ENCODE results near the gene ARHGAP26. TPM values are rescaled to one million over a fixed set of nuclear protein-coding genes. Genes with fewer than 3 reads are reported as not detected.

Gene ARHGAP26
- total and polyA plus RNA-seq, 2 experiments from 2014 or later, result 9.5 to 16.8 TPM

DNA sequence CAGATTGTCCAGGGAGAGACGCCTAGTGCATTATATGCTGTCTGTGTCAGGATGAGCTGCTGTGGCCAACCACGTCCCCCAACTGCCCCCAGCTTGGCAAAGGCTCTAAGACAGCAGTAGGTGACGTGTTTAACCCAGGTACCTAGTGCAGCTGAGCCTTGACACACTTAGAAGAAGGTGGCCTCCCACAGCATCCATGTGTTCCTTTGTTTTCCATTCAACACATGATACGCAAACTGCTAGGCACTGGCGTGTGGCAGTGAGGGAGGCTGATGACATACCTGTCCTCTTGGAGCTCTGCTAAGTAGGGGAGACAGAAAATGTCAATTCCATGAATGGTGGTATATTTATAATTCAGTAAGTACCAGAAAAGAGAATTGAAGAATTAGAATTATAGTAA, 341.6 kb downstream of the ARHGAP26 start (continued):
- no peak for TF ChIP-seq POLR2AphosphoS5 (IDR thresholded peaks at IDR 0.05; ENCODE audit: low read depth)
- no peak for TF ChIP-seq EZH2 (IDR thresholded peaks at IDR 0.05; ENCODE audit: low read depth, unreplicated experiment)
- TF ChIP-seq ZNF331 (CRISPR knock-in tag; IDR thresholded peaks at IDR 0.05; ENCODE audit: low read depth), result no peak
- TF ChIP-seq ZNF114 (CRISPR knock-in tag; IDR thresholded peaks at IDR 0.05), result no peak
- no peak for TF ChIP-seq JUNB (IDR thresholded peaks at IDR 0.05; ENCODE audit: unreplicated experiment)

DNA sequence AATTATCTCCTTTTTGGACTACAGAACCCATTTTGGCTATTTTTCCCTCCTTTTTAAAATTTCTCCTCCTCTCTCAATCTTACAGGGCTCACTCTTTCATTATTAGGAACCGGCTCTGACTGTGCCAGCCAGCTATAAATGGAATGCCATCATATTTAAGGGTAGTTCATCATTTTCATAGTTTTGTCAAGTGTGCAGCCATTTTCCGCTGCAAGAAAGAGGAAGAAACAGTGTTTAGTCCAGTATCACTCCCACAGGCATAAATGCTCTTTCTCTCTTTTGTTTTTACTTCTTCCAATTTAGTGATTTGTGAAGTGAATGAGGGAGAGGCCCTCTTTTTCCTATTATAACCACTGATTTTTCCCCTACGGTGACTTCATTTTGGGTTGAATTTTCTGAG, 343.3 kb downstream of the ARHGAP26 start:
- no peak overlapping the region for H3K27ac Mint-ChIP-seq
- no peaks in the 10 kb centered on the region; the same call in 2 of the 3 replicates for H3K36me3 Mint-ChIP-seq (ENCODE audit: low read depth)
- H3K4me2 ChIP-seq, result no peak overlapping the region
- TF ChIP-seq, protein P1, sequence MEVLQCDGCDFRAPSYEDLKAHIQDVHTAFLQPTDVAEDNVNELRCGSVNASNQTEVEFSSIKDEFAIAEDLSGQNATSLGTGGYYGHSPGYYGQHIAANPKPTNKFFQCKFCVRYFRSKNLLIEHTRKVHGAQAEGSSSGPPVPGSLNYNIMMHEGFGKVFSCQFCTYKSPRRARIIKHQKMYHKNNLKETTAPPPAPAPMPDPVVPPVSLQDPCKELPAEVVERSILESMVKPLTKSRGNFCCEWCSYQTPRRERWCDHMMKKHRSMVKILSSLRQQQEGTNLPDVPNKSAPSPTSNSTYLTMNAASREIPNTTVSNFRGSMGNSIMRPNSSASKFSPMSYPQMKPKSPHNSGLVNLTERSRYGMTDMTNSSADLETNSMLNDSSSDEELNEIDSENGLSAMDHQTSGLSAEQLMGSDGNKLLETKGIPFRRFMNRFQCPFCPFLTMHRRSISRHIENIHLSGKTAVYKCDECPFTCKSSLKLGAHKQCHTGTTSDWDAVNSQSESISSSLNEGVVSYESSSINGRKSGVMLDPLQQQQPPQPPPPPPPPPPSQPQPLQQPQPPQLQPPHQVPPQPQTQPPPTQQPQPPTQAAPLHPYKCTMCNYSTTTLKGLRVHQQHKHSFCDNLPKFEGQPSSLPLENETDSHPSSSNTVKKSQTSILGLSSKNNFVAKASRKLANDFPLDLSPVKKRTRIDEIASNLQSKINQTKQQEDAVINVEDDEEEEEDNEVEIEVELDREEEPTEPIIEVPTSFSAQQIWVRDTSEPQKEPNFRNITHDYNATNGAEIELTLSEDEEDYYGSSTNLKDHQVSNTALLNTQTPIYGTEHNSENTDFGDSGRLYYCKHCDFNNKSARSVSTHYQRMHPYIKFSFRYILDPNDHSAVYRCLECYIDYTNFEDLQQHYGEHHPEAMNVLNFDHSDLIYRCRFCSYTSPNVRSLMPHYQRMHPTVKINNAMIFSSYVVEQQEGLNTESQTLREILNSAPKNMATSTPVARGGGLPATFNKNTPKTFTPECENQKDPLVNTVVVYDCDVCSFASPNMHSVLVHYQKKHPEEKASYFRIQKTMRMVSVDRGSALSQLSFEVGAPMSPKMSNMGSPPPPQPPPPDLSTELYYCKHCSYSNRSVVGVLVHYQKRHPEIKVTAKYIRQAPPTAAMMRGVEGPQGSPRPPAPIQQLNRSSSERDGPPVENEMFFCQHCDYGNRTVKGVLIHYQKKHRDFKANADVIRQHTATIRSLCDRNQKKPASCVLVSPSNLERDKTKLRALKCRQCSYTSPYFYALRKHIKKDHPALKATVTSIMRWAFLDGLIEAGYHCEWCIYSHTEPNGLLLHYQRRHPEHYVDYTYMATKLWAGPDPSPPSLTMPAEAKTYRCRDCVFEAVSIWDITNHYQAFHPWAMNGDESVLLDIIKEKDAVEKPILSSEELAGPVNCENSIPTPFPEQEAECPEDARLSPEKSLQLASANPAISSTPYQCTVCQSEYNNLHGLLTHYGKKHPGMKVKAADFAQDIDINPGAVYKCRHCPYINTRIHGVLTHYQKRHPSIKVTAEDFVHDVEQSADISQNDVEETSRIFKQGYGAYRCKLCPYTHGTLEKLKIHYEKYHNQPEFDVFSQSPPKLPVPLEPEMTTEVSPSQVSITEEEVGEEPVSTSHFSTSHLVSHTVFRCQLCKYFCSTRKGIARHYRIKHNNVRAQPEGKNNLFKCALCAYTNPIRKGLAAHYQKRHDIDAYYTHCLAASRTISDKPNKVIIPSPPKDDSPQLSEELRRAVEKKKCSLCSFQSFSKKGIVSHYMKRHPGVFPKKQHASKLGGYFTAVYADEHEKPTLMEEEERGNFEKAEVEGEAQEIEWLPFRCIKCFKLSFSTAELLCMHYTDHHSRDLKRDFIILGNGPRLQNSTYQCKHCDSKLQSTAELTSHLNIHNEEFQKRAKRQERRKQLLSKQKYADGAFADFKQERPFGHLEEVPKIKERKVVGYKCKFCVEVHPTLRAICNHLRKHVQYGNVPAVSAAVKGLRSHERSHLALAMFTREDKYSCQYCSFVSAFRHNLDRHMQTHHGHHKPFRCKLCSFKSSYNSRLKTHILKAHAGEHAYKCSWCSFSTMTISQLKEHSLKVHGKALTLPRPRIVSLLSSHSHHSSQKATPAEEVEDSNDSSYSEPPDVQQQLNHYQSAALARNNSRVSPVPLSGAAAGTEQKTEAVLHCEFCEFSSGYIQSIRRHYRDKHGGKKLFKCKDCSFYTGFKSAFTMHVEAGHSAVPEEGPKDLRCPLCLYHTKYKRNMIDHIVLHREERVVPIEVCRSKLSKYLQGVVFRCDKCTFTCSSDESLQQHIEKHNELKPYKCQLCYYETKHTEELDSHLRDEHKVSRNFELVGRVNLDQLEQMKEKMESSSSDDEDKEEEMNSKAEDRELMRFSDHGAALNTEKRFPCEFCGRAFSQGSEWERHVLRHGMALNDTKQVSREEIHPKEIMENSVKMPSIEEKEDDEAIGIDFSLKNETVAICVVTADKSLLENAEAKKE (CRISPR knock-in tag; IDR thresholded peaks at IDR 0.05), result no peak
- TF ChIP-seq NANOG (IDR thresholded peaks at IDR 0.05; ENCODE audit: borderline replicate concordance) (no peak), POLR2AphosphoS5 (IDR thresholded peaks at IDR 0.05; ENCODE audit: low read depth) (no peak), ZNF331 (CRISPR knock-in tag; IDR thresholded peaks at IDR 0.05; ENCODE audit: low read depth) (no peak)
- TF ChIP-seq, protein P2, sequence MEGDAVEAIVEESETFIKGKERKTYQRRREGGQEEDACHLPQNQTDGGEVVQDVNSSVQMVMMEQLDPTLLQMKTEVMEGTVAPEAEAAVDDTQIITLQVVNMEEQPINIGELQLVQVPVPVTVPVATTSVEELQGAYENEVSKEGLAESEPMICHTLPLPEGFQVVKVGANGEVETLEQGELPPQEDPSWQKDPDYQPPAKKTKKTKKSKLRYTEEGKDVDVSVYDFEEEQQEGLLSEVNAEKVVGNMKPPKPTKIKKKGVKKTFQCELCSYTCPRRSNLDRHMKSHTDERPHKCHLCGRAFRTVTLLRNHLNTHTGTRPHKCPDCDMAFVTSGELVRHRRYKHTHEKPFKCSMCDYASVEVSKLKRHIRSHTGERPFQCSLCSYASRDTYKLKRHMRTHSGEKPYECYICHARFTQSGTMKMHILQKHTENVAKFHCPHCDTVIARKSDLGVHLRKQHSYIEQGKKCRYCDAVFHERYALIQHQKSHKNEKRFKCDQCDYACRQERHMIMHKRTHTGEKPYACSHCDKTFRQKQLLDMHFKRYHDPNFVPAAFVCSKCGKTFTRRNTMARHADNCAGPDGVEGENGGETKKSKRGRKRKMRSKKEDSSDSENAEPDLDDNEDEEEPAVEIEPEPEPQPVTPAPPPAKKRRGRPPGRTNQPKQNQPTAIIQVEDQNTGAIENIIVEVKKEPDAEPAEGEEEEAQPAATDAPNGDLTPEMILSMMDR (conservative IDR thresholded peaks at IDR 0.05; ENCODE audit: low read depth in 2 of 2), result no peak
- TF ChIP-seq, protein P3, sequence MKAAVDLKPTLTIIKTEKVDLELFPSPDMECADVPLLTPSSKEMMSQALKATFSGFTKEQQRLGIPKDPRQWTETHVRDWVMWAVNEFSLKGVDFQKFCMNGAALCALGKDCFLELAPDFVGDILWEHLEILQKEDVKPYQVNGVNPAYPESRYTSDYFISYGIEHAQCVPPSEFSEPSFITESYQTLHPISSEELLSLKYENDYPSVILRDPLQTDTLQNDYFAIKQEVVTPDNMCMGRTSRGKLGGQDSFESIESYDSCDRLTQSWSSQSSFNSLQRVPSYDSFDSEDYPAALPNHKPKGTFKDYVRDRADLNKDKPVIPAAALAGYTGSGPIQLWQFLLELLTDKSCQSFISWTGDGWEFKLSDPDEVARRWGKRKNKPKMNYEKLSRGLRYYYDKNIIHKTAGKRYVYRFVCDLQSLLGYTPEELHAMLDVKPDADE (IDR thresholded peaks at IDR 0.05), result no peak
- no peaks in the 10 kb centered on the region for H3F3A ChIP-seq (replicated peaks; ENCODE audit: low read depth)
- no peak overlapping the region for H3K4me3 ChIP-seq
- peaks cover 4% of the 10 kb centered on the region for H3K9me2 ChIP-seq (ENCODE audit: insufficient read depth)
- no peak overlapping the region for H3K4me3 Mint-ChIP-seq
- H4K20me1 ChIP-seq (replicated peaks; ENCODE audit: insufficient read depth), result no peaks in the 10 kb centered on the region
- peaks cover 2% of the 10 kb centered on the region for H3K27me3 Mint-ChIP-seq (ENCODE audit: insufficient read depth, low read depth, poor library complexity)
- no peaks in the 10 kb centered on the region for H3K79me2 ChIP-seq (replicated peaks; ENCODE audit: insufficient read depth)
- no peaks in the 10 kb centered on the region for H3K27me3 ChIP-seq (ENCODE audit: insufficient read depth)
- no peaks in the 10 kb centered on the region for H3K9me3 Mint-ChIP-seq
- H3K4me1 Mint-ChIP-seq, result peaks cover 29% of the 10 kb centered on the region
- no peak overlapping the region for H2AFZ ChIP-seq
- ATAC-seq (no peak), DNase-seq (ENCODE audit: low spot score) (no peak)
- no peaks in the 10 kb centered on the region for H3K36me3 ChIP-seq (ENCODE audit: insufficient read depth)
- H3K27ac ChIP-seq (ENCODE audit: low read depth), result no peak overlapping the region
- peaks cover 25% of the 10 kb centered on the region for H3K4me1 ChIP-seq (ENCODE audit: insufficient read depth)

Measured in GM23338 (cell line).